Measurements from ENCODE around the gene RPAP3.

Gene RPAP3

GRCh38 chr12:47615711-47616110 is 90.1 kb downstream of the RPAP3 start:
- Histone ChIP-seq H2AFZ (ENCODE audit: low read length) (no peak overlapping the region), H3K9ac (ENCODE audit: low read depth, low read length, poor library complexity, severe bottlenecking) (no peak overlapping the region), H3K79me2 (ENCODE audit: insufficient read depth, low read length) (no peaks in the 10 kb centered on the region), H3K27me3 (ENCODE audit: insufficient read depth, low read length, poor library complexity, severe bottlenecking) (no peaks in the 10 kb centered on the region), H3K9me2 (replicated peaks; ENCODE audit: low read depth, low read length) (peaks cover 3% of the 10 kb centered on the region; the same call in 1 of the 2 replicates), H3K4me3 (ENCODE audit: low read length, poor library complexity, severe bottlenecking) (no peak overlapping the region), H3K4me2 (ENCODE audit: low read depth, low read length, poor library complexity, severe bottlenecking) (no peak overlapping the region), H3K36me3 (ENCODE audit: insufficient read depth, low read length) (no peaks in the 10 kb centered on the region), H3K9me3 (ENCODE audit: insufficient read depth, low read depth, low read length) (peaks cover 15% of the 10 kb centered on the region; the same call in 1 of the 2 replicates), H3F3A (ENCODE audit: low read depth) (no peaks in the 10 kb centered on the region), H3K4me1 (ENCODE audit: insufficient read depth, low read length, poor library complexity, severe bottlenecking) (no peaks in the 10 kb centered on the region), H4K20me1 (ENCODE audit: insufficient read depth, low read length, poor library complexity, severe bottlenecking) (no peaks in the 10 kb centered on the region)
- TF ChIP-seq EZH2phosphoT487 (IDR thresholded peaks at IDR 0.05; ENCODE audit: borderline replicate concordance) = no peak
- no peak for TF ChIP-seq CTCF (conservative IDR thresholded peaks at IDR 0.05; ENCODE audit: low read length)

GRCh38 chr12:47614521-47614920 is 91.3 kb downstream of the RPAP3 start:
- no peak overlapping the region for H3K4me3 ChIP-seq (ENCODE audit: low read length, poor library complexity, severe bottlenecking)
- H2AFZ ChIP-seq (ENCODE audit: low read length) = no peak overlapping the region
- no peaks in the 10 kb centered on the region for H3K4me1 ChIP-seq (ENCODE audit: insufficient read depth, low read length, poor library complexity, severe bottlenecking)
- no peaks in the 10 kb centered on the region for H3F3A ChIP-seq (ENCODE audit: low read depth)
- peaks cover 3% of the 10 kb centered on the region; the same call in 1 of the 2 replicates for H3K9me2 ChIP-seq (replicated peaks; ENCODE audit: low read depth, low read length)
- no peak overlapping the region for H3K9ac ChIP-seq (ENCODE audit: low read depth, low read length, poor library complexity, severe bottlenecking)
- TF ChIP-seq CTCF (conservative IDR thresholded peaks at IDR 0.05; ENCODE audit: low read length) (no peak), EZH2phosphoT487 (IDR thresholded peaks at IDR 0.05; ENCODE audit: borderline replicate concordance) (no peak)
- no peaks in the 10 kb centered on the region for H4K20me1 ChIP-seq (ENCODE audit: insufficient read depth, low read length, poor library complexity, severe bottlenecking)
- no peaks in the 10 kb centered on the region for H3K27me3 ChIP-seq (ENCODE audit: insufficient read depth, low read length, poor library complexity, severe bottlenecking)
- peaks cover 15% of the 10 kb centered on the region; the same call in 1 of the 2 replicates for H3K9me3 ChIP-seq (ENCODE audit: insufficient read depth, low read depth, low read length)
- H3K36me3 ChIP-seq (ENCODE audit: insufficient read depth, low read length) = no peaks in the 10 kb centered on the region
- H3K4me2 ChIP-seq (ENCODE audit: low read depth, low read length, poor library complexity, severe bottlenecking) = no peak overlapping the region
- no peaks in the 10 kb centered on the region for H3K79me2 ChIP-seq (ENCODE audit: insufficient read depth, low read length)

- no peaks in the 10 kb centered on the region for H3K79me2 ChIP-seq (ENCODE audit: insufficient read depth, low read length)
- no peak overlapping the region for H3K9ac ChIP-seq (ENCODE audit: low read depth, low read length, poor library complexity, severe bottlenecking)
- TF ChIP-seq EZH2phosphoT487 (IDR thresholded peaks at IDR 0.05; ENCODE audit: borderline replicate concordance) (no peak), CTCF (conservative IDR thresholded peaks at IDR 0.05; ENCODE audit: low read length) (no peak)
- no peaks in the 10 kb centered on the region for H4K20me1 ChIP-seq (ENCODE audit: insufficient read depth, low read length, poor library complexity, severe bottlenecking)
- H3K9me2 ChIP-seq (replicated peaks; ENCODE audit: low read depth, low read length) = no peaks in the 10 kb centered on the region
- peaks cover 15% of the 10 kb centered on the region; the same call in 1 of the 2 replicates for H3K9me3 ChIP-seq (ENCODE audit: insufficient read depth, low read depth, low read length)
- no peak overlapping the region for H3K4me3 ChIP-seq (ENCODE audit: low read length, poor library complexity, severe bottlenecking)
- no peaks in the 10 kb centered on the region for H3K4me1 ChIP-seq (ENCODE audit: insufficient read depth, low read length, poor library complexity, severe bottlenecking)
- H3K4me2 ChIP-seq (ENCODE audit: low read depth, low read length, poor library complexity, severe bottlenecking) = no peak overlapping the region
- H3K36me3 ChIP-seq (ENCODE audit: insufficient read depth, low read length) = no peaks in the 10 kb centered on the region
- H2AFZ ChIP-seq (ENCODE audit: low read length) = no peak overlapping the region
- no peaks in the 10 kb centered on the region for H3K27me3 ChIP-seq (ENCODE audit: insufficient read depth, low read length, poor library complexity, severe bottlenecking)
- H3F3A ChIP-seq (ENCODE audit: low read depth) = no peaks in the 10 kb centered on the region
Observed at GRCh38 chr12:47612953-47613352, 92.9 kb downstream of the RPAP3 start.
